Liver (tissue), 9 donors: Measurements from ENCODE around the gene NTNG1. TPM values are rescaled to one million over a fixed set of nuclear protein-coding genes. Genes with fewer than 3 reads are reported as not detected.

Experiments used
- DNase-seq: peaks from one replicate; pipeline ENCODE4 v3.0.0-alpha.2; 2017; ENCODE audit warnings: low spot score
- H3K27ac ChIP-seq, 2 donors: one replicate each; pipeline ENCODE4 v1.7.0; 2013; ENCODE audit warnings: inconsistent platforms in 2 of 2, low read length in 2 of 2, control low read depth in 1 of 2, low read depth in 1 of 2, mild to moderate bottlenecking in 1 of 2
- H3K27me3 ChIP-seq, 4 donors: one replicate each; pipeline versions ENCODE4 v1.6.1 to v1.7.0; 2013; ENCODE audit warnings: low read length in 3 of 4, inconsistent platforms in 1 of 4, mild to moderate bottlenecking in 1 of 4, moderate library complexity in 1 of 4; ENCODE audit not compliant: control insufficient read depth in 4 of 4, insufficient read depth in 4 of 4
- H3K36me3 ChIP-seq, 4 donors: one replicate each; pipeline versions ENCODE4 v1.6.1 to v1.7.0; 2013; ENCODE audit warnings: low read length in 3 of 4, mild to moderate bottlenecking in 3 of 4, low read depth in 1 of 4, moderate library complexity in 1 of 4; ENCODE audit not compliant: control insufficient read depth in 4 of 4, insufficient read depth in 3 of 4
- H3K4me1 ChIP-seq, 4 donors: one replicate each; pipeline versions ENCODE4 v1.6.1 to v1.7.0; 2013; ENCODE audit warnings: low read length in 3 of 4, mild to moderate bottlenecking in 3 of 4, moderate library complexity in 1 of 4; ENCODE audit not compliant: control insufficient read depth in 4 of 4, insufficient read depth in 4 of 4
- H3K4me3 ChIP-seq, 3 donors: one replicate each; pipeline versions ENCODE4 v1.6.1 to v1.7.0; 2013; ENCODE audit warnings: low read length in 3 of 3, control low read depth in 1 of 3, low read depth in 1 of 3, mild to moderate bottlenecking in 1 of 3
- H3K9ac ChIP-seq, 2 donors: one replicate each; pipeline ENCODE4 v1.7.0; 2013; ENCODE audit warnings: low read length in 2 of 2, mild to moderate bottlenecking in 2 of 2, moderate library complexity in 2 of 2, control low read depth in 1 of 2, low read depth in 1 of 2
- H3K9me3 ChIP-seq, 4 donors: one replicate each; pipeline versions ENCODE4 v1.6.1 to v1.7.0; 2013; ENCODE audit warnings: low read length in 3 of 4; ENCODE audit not compliant: control insufficient read depth in 4 of 4
- EGR1 ChIP-seq, 2 donors: IDR thresholded peaks; 2 replicates each; pipeline ENCODE4 v1.6.1; 2016 to 2018; ENCODE audit warnings: antibody characterized with exemption in 2 of 2, low read depth in 2 of 2
- FOXA1 ChIP-seq: IDR thresholded peaks from 2 replicates; pipeline ENCODE4 v1.6.1; 2016; ENCODE audit warnings: antibody characterized with exemption
- GABPA ChIP-seq, 2 donors: IDR thresholded peaks in 1 of 2; conservative IDR thresholded peaks in 1 of 2; 2 replicates each; pipeline ENCODE4 v1.6.1; 2016; ENCODE audit warnings: antibody characterized with exemption in 2 of 2, mild to moderate bottlenecking in 1 of 2, moderate library complexity in 1 of 2
- HNF4G ChIP-seq: IDR thresholded peaks from 2 replicates; pipeline ENCODE4 v1.6.1; 2016; ENCODE audit warnings: antibody characterized with exemption
- JUND ChIP-seq, 2 donors: IDR thresholded peaks; 2 replicates each; pipeline ENCODE4 v1.6.1; 2016; ENCODE audit warnings: antibody characterized with exemption in 2 of 2
- NR2F2 ChIP-seq: IDR thresholded peaks from 2 replicates; pipeline ENCODE4 v1.6.1; 2016; ENCODE audit warnings: antibody characterized with exemption
- RAD21 ChIP-seq, 2 donors: IDR thresholded peaks; 2 replicates each; pipeline ENCODE4 v1.6.1; 2016; ENCODE audit warnings: antibody characterized with exemption in 2 of 2, mild to moderate bottlenecking in 2 of 2
- RXRA ChIP-seq, 2 donors: IDR thresholded peaks; 2 replicates each; pipeline ENCODE4 v1.6.1; 2017 to 2018; ENCODE audit warnings: antibody characterized with exemption in 2 of 2, mild to moderate bottlenecking in 1 of 2
- SP1 ChIP-seq: IDR thresholded peaks from 2 replicates; pipeline ENCODE4 v1.6.1; 2018; ENCODE audit warnings: antibody characterized with exemption, mild to moderate bottlenecking
- TAF1 ChIP-seq: conservative IDR thresholded peaks from 2 replicates; pipeline ENCODE4 v1.6.1; 2016; ENCODE audit warnings: antibody characterized with exemption, mild to moderate bottlenecking
- YY1 ChIP-seq: IDR thresholded peaks from 2 replicates; pipeline ENCODE4 v1.6.1; 2016; ENCODE audit warnings: antibody characterized with exemption, mild to moderate bottlenecking
- WGBS: extraction: QIAGEN DNeasy Blood & Tissue Kit; methylation state at CpG from one replicate; pipeline ENCODE4 v1.1.7; 2013; 5-methylcytosine and 5-hydroxymethylcytosine counted together
- polyA plus RNA-seq, 2 donors: library from polyadenylated mRNA; stranded (reverse) in 1 of 2; unstranded in 1 of 2; fragments of 200-250 nt in 1 of 2; fragments of >200 nt in 1 of 2; fragmentation: Nextera tagmentation in 1 of 2; extraction: Ambion mirVana in 1 of 2; gene quantifications; one replicate each; pipeline versions ENCODE4 v1.2.1 to v1.2.3, GENCODE V29; 2013 to 2015
- total RNA-seq, 2 donors: library from RNA; depleted of rRNA; stranded (reverse); fragments of >200 nt; gene quantifications; one replicate each; pipeline ENCODE4 v1.2.3, GENCODE V29; 2014
- TF ChIP-seq, protein P1 (sequence below): fragments of 150-350 bp; IDR thresholded peaks from 2 replicates; pipeline ENCODE4 v1.5.1; 2017; ENCODE audit warnings: improper control_type of control experiment, low read depth, low read length; ENCODE audit not compliant: missing input control
- TF ChIP-seq, protein P2 (sequence below): IDR thresholded peaks from 2 replicates; pipeline ENCODE4 v1.6.1; 2016; ENCODE audit warnings: antibody characterized with exemption
- TF ChIP-seq, protein P3 (sequence below): IDR thresholded peaks from 2 replicates; pipeline ENCODE4 v1.6.1; 2016; ENCODE audit warnings: antibody characterized with exemption, mild to moderate bottlenecking
- TF ChIP-seq, protein P4 (sequence below): IDR thresholded peaks from 2 replicates; pipeline ENCODE4 v1.6.1; 2016; ENCODE audit warnings: antibody characterized with exemption
- TF ChIP-seq, protein P5 (sequence below): IDR thresholded peaks from 2 replicates; pipeline ENCODE4 v1.6.1; 2016; ENCODE audit warnings: antibody characterized with exemption
- donor health status: healthy.
- donor health status: healthy.
- donor health status: healthy.
- donor health status: healthy.
- donor health status: healthy.

The NTNG1 gene
- total and polyA plus RNA-seq, 4 donors: under 0.01 TPM; not detected in 2

DNA sequence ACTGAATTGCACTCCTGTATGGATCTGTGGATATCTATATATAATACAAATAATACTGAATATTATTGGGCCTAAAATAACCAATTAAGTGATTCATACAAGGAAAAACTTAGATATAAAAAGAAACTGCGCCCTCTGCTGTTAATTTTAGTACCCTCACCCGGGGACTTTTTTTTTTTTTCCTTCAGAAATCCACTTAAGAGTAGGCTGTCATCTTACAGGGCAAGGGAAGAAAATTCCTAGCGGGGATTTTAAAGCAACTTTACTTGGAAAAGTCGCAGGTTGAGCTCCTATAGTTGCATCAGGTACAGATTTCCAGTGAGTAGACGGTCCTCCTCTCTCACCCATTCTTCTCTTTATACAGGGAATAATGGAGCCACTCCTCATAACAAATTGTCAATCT, 1.3 kb downstream of the NTNG1 start:
- Histone ChIP-seq H3K4me3 (peak overlapping the region in 1 of 3 donors; percentile 63), H3K27ac (no peak overlapping the region), H3K27me3 (peaks cover 0 to 25% (median 6%) of the 10 kb centered on the region in 4 donors), H3K9me3 (no peaks in the 10 kb centered on the region), H3K4me1 (peaks cover 15 to 25% (median 19%) of the 10 kb centered on the region in 4 donors), H3K9ac (no peak overlapping the region), H3K36me3 (no peaks in the 10 kb centered on the region)
- WGBS: 2% methylated on average over 5 of the region's 5 CpGs
- TF ChIP-seq SP1: no peak
- TF ChIP-seq RAD21 (IDR thresholded peaks at IDR 0.05): peak; percentile 51 to 63
- TF ChIP-seq GABPA (IDR thresholded peaks at IDR 0.05 in 1 of 2, conservative IDR thresholded peaks at IDR 0.05 in 1 of 2): no peak
- TF ChIP-seq NR2F2: no peak
- TF ChIP-seq, protein P1, sequence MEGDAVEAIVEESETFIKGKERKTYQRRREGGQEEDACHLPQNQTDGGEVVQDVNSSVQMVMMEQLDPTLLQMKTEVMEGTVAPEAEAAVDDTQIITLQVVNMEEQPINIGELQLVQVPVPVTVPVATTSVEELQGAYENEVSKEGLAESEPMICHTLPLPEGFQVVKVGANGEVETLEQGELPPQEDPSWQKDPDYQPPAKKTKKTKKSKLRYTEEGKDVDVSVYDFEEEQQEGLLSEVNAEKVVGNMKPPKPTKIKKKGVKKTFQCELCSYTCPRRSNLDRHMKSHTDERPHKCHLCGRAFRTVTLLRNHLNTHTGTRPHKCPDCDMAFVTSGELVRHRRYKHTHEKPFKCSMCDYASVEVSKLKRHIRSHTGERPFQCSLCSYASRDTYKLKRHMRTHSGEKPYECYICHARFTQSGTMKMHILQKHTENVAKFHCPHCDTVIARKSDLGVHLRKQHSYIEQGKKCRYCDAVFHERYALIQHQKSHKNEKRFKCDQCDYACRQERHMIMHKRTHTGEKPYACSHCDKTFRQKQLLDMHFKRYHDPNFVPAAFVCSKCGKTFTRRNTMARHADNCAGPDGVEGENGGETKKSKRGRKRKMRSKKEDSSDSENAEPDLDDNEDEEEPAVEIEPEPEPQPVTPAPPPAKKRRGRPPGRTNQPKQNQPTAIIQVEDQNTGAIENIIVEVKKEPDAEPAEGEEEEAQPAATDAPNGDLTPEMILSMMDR: peak; percentile 53
- no peak for TF ChIP-seq YY1
- TF ChIP-seq, protein P2, sequence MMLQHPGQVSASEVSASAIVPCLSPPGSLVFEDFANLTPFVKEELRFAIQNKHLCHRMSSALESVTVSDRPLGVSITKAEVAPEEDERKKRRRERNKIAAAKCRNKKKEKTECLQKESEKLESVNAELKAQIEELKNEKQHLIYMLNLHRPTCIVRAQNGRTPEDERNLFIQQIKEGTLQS: no peak
- no peak for TF ChIP-seq TAF1
- TF ChIP-seq RXRA (IDR thresholded peaks at IDR 0.05): no peak
- TF ChIP-seq, protein P3, sequence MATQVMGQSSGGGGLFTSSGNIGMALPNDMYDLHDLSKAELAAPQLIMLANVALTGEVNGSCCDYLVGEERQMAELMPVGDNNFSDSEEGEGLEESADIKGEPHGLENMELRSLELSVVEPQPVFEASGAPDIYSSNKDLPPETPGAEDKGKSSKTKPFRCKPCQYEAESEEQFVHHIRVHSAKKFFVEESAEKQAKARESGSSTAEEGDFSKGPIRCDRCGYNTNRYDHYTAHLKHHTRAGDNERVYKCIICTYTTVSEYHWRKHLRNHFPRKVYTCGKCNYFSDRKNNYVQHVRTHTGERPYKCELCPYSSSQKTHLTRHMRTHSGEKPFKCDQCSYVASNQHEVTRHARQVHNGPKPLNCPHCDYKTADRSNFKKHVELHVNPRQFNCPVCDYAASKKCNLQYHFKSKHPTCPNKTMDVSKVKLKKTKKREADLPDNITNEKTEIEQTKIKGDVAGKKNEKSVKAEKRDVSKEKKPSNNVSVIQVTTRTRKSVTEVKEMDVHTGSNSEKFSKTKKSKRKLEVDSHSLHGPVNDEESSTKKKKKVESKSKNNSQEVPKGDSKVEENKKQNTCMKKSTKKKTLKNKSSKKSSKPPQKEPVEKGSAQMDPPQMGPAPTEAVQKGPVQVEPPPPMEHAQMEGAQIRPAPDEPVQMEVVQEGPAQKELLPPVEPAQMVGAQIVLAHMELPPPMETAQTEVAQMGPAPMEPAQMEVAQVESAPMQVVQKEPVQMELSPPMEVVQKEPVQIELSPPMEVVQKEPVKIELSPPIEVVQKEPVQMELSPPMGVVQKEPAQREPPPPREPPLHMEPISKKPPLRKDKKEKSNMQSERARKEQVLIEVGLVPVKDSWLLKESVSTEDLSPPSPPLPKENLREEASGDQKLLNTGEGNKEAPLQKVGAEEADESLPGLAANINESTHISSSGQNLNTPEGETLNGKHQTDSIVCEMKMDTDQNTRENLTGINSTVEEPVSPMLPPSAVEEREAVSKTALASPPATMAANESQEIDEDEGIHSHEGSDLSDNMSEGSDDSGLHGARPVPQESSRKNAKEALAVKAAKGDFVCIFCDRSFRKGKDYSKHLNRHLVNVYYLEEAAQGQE: no peak
- TF ChIP-seq, protein P4, sequence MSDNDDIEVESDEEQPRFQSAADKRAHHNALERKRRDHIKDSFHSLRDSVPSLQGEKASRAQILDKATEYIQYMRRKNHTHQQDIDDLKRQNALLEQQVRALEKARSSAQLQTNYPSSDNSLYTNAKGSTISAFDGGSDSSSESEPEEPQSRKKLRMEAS: no peak
- no peak for DNase-seq

DNA sequence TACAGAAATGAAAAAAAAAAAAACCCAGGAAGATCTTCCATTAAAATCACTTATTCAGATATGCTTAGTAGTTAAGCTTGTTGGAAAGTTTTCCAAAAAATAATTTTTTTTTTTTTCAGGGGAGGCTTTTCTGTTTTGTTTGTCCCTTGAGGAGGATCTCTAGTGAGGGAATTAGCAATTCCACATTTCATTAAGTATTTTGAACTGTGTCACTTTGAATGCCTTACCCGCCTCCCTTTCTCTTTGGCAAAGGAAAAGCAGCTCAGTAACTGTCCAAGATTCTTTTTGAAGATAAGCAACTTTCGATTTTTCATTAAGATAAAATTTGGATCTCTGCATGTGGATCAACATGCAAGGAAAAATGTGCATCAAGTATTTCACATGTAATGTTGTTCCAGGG, 1.8 kb downstream of the NTNG1 start:
- peaks cover 0 to 25% (median 6%) of the 10 kb centered on the region in 4 donors for H3K27me3 ChIP-seq
- no peak overlapping the region for H3K4me3 ChIP-seq
- 53% methylated on average over 2 of the region's 2 CpGs for WGBS
- DNase-seq: no peak
- H3K4me1 ChIP-seq: peaks cover 15 to 25% (median 19%) of the 10 kb centered on the region in 4 donors
- no peaks in the 10 kb centered on the region for H3K36me3 ChIP-seq
- no peak overlapping the region for H3K27ac ChIP-seq
- no peak overlapping the region for H3K9ac ChIP-seq
- no peaks in the 10 kb centered on the region for H3K9me3 ChIP-seq
- TF ChIP-seq, protein P5, sequence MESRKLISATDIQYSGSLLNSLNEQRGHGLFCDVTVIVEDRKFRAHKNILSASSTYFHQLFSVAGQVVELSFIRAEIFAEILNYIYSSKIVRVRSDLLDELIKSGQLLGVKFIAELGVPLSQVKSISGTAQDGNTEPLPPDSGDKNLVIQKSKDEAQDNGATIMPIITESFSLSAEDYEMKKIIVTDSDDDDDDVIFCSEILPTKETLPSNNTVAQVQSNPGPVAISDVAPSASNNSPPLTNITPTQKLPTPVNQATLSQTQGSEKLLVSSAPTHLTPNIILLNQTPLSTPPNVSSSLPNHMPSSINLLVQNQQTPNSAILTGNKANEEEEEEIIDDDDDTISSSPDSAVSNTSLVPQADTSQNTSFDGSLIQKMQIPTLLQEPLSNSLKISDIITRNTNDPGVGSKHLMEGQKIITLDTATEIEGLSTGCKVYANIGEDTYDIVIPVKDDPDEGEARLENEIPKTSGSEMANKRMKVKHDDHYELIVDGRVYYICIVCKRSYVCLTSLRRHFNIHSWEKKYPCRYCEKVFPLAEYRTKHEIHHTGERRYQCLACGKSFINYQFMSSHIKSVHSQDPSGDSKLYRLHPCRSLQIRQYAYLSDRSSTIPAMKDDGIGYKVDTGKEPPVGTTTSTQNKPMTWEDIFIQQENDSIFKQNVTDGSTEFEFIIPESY: no peak
- TF ChIP-seq YY1 (no peak), SP1 (no peak), HNF4G (no peak), NR2F2 (no peak), RXRA (IDR thresholded peaks at IDR 0.05) (no peak), JUND (IDR thresholded peaks at IDR 0.05) (no peak), GABPA (IDR thresholded peaks at IDR 0.05 in 1 of 2, conservative IDR thresholded peaks at IDR 0.05 in 1 of 2) (no peak), FOXA1 (no peak), TAF1 (no peak), EGR1 (IDR thresholded peaks at IDR 0.05; ENCODE audit: low read depth in 2 of 2) (no peak)
- TF ChIP-seq, protein P4: no peak
- TF ChIP-seq, protein P3: no peak
- TF ChIP-seq, protein P2: no peak
- TF ChIP-seq, protein P1: no peak
